ENCODE measurements around the gene ING4.

The ING4 gene

GRCh38 chr12:6620885-6621274 lies 42.0 kb downstream of the ING4 start:
- Histone ChIP-seq H3K4me1 (ENCODE audit: control insufficient read depth in 1 of 2, insufficient read depth in 1 of 2, low read depth in 1 of 2, low read length in 1 of 2) (peaks cover 8 to 11% of the 10 kb centered on the region in 2 experiments), H3K36me3 (no peaks in the 10 kb centered on the region), H3K9me3 (no peaks in the 10 kb centered on the region), H3K27ac (no peak overlapping the region), H3K4me3 (ENCODE audit: low read depth in 1 of 2, low read length in 1 of 2) (peak overlapping the region; percentile 54 to 55), H3K27me3 (peaks cover 6% of the 10 kb centered on the region)
- no peak for TF ChIP-seq CTCF (IDR thresholded peaks at IDR 0.05)

GRCh38 chr12:6620137-6620884 lies 42.6 kb downstream of the ING4 start:
- Histone ChIP-seq H3K27ac (no peak overlapping the region), H3K27me3 (peaks cover 6% of the 10 kb centered on the region), H3K36me3 (no peaks in the 10 kb centered on the region), H3K4me1 (ENCODE audit: control insufficient read depth in 1 of 2, insufficient read depth in 1 of 2, low read depth in 1 of 2, low read length in 1 of 2) (peaks cover 8 to 11% of the 10 kb centered on the region in 2 experiments), H3K4me3 (ENCODE audit: low read depth in 1 of 2, low read length in 1 of 2) (peak overlapping the region; percentile 54 to 55), H3K9me3 (no peaks in the 10 kb centered on the region)
- peak; percentile 71 for TF ChIP-seq CTCF (IDR thresholded peaks at IDR 0.05)

- Histone ChIP-seq H3K27me3 (peaks cover 6% of the 10 kb centered on the region), H3K27ac (no peak overlapping the region), H3K9me3 (no peaks in the 10 kb centered on the region), H3K36me3 (no peaks in the 10 kb centered on the region), H3K4me1 (ENCODE audit: control insufficient read depth in 1 of 2, insufficient read depth in 1 of 2, low read depth in 1 of 2, low read length in 1 of 2) (peaks cover 14 to 16% of the 10 kb centered on the region in 2 experiments), H3K4me3 (ENCODE audit: low read depth in 1 of 2, low read length in 1 of 2) (no peak overlapping the region)
- TF ChIP-seq CTCF (IDR thresholded peaks at IDR 0.05): no peak
Observed at GRCh38 chr12:6618483-6619225, 44.3 kb downstream of the ING4 start.

DNA sequence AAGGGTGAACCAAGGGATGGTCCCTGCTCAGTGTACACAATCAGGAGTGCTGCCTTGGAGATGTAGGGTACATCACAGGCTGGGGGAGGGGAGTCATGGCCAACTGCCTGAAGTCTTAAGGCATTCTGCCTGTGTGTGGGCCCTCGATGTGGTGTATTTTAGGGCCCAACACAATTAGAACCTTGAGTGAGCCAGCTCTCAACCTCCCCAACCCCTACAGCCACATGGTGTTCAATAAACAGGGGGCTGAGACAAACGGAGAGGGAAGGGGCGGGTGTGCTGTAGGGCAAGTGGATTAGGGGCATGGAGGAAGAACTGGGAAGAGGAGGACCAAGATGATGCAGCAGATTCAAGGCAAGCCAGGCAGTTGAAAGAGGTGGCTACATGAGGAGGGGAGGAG lies 47.1 kb downstream of the ING4 start:
- H3K36me3 ChIP-seq: no peaks in the 10 kb centered on the region
- no peaks in the 10 kb centered on the region for H3K9me3 ChIP-seq
- no peak overlapping the region for H3K4me3 ChIP-seq (ENCODE audit: low read depth in 1 of 2, low read length in 1 of 2)
- no peak for TF ChIP-seq CTCF (IDR thresholded peaks at IDR 0.05)
- H3K27ac ChIP-seq: peak overlapping the region; percentile 7
- peaks cover 27 to 30% of the 10 kb centered on the region in 2 experiments for H3K4me1 ChIP-seq (ENCODE audit: control insufficient read depth in 1 of 2, insufficient read depth in 1 of 2, low read depth in 1 of 2, low read length in 1 of 2)
- peaks cover 4% of the 10 kb centered on the region for H3K27me3 ChIP-seq

DNA sequence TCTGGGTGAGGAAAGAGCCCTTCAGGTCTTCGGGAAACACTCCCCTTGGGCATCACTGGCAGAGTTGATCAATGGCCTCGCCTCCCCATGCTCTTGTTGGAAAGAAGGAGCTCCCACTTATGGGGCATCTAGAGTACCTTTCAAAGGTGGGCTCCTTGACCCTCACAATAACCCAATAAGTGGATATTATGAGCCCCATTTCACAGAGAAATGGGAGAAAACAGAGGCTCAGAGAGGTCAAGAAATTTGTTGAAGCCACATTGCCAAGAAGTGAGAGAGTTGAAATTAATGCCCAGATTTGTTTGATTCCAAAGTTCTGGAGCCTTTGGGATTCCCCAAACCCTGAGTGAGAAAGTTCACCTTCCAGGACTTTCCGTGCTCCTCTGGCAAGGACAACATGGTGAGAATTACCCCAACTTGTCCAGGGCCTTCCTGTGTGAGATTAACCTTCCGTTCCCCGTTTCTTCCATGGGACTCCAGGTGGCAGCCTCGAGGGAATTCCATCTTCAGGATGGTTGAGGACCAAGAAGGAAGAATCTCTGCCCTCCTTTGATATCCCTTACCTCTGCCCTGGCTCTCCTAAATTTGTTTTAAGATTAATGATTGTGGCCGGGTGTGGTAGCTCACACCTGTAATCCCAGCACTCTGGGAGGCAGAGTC lies 48.3 kb downstream of the ING4 start:
- peak overlapping the region; percentile 46 for H3K27ac ChIP-seq

More for the DNA sequence above, 48.3 kb downstream of the ING4 start:
- Histone ChIP-seq H3K36me3 (no peaks in the 10 kb centered on the region), H3K27me3 (no peaks in the 10 kb centered on the region), H3K4me1 (ENCODE audit: control insufficient read depth in 1 of 2, insufficient read depth in 1 of 2, low read depth in 1 of 2, low read length in 1 of 2) (peaks cover 20 to 22% of the 10 kb centered on the region in 2 experiments), H3K4me3 (ENCODE audit: low read depth in 1 of 2, low read length in 1 of 2) (no peak overlapping the region), H3K9me3 (no peaks in the 10 kb centered on the region)
- no peak for TF ChIP-seq CTCF (IDR thresholded peaks at IDR 0.05)

Data from neutrophil (primary cell).